ENCODE results near the gene SLC5A9. TPM values are rescaled to one million over a fixed set of nuclear protein-coding genes. Genes with fewer than 3 reads are reported as not detected.

SLC5A9 gene
- total and polyA plus RNA-seq, 2 experiments from 2014 or later, result 0.10 TPM

- DNase-seq (ENCODE audit: low spot score), result peak; percentile 71
- Histone ChIP-seq H3K4me3 (no peak overlapping the region), H2AFZ (no peak overlapping the region), H3K36me3 (ENCODE audit: insufficient read depth) (no peaks in the 10 kb centered on the region), H3K9me2 (ENCODE audit: insufficient read depth) (0 out of 2 replicates have a peak, but pooled peaks cover 2% of the 10 kb centered on the region), H3K4me1 (ENCODE audit: insufficient read depth) (no peaks in the 10 kb centered on the region), H3F3A (replicated peaks; ENCODE audit: low read depth) (no peaks in the 10 kb centered on the region), H3K27ac (ENCODE audit: low read depth) (no peak overlapping the region), H3K79me2 (replicated peaks; ENCODE audit: insufficient read depth) (no peaks in the 10 kb centered on the region), H3K27me3 (ENCODE audit: insufficient read depth) (no peaks in the 10 kb centered on the region), H3K4me2 (no peak overlapping the region), H4K20me1 (replicated peaks; ENCODE audit: insufficient read depth) (no peaks in the 10 kb centered on the region)
- peaks cover 8% of the 10 kb centered on the region for H3K27me3 Mint-ChIP-seq (ENCODE audit: insufficient read depth, low read depth, poor library complexity)
- no peaks in the 10 kb centered on the region for H3K9me3 Mint-ChIP-seq
- H3K4me3 Mint-ChIP-seq, result no peak overlapping the region
- TF ChIP-seq ZNF114 (CRISPR knock-in tag; IDR thresholded peaks at IDR 0.05), result no peak
- TF ChIP-seq REST (IDR thresholded peaks at IDR 0.05; ENCODE audit: unreplicated experiment), result no peak
- 0 out of 2 replicates have a peak, but pooled peaks have one; percentile 6 for TF ChIP-seq ZNF462 (CRISPR knock-in tag; IDR thresholded peaks at IDR 0.05)
- no peak for TF ChIP-seq EZH2 (IDR thresholded peaks at IDR 0.05; ENCODE audit: low read depth, unreplicated experiment)
- peak; percentile 83 to 85 for TF ChIP-seq CTCF (conservative IDR thresholded peaks at IDR 0.05; ENCODE audit: low read depth in 2 of 2)
- no peak for TF ChIP-seq POLR2AphosphoS5 (IDR thresholded peaks at IDR 0.05; ENCODE audit: low read depth)
- TF ChIP-seq EZH2phosphoT487 (IDR thresholded peaks at IDR 0.05; ENCODE audit: unreplicated experiment), result no peak
- H3K36me3 Mint-ChIP-seq (ENCODE audit: low read depth), result no peaks in the 10 kb centered on the region
- no peaks in the 10 kb centered on the region for H3K4me1 Mint-ChIP-seq
- H3K27ac Mint-ChIP-seq, result no peak overlapping the region
- ATAC-seq, result peak; percentile 87
These were observed 14.4 kb downstream of the SLC5A9 start for GRCh38 chr1:48236716-48237470.

All from GM23338 (cell line).